ENCODE data around the gene AHCTF1. TPM values are rescaled to one million over a fixed set of nuclear protein-coding genes. Genes with fewer than 3 reads are reported as not detected.

The AHCTF1 gene
- 41.9 and 44.3 TPM in 2 replicates for total RNA-seq (2021)
- long read RNA-seq, partial matches to known transcripts = 13 of 17 reads
- long read RNA-seq, other reads (novel, unspliced or antisense) = 4 of 17 reads

DNA sequence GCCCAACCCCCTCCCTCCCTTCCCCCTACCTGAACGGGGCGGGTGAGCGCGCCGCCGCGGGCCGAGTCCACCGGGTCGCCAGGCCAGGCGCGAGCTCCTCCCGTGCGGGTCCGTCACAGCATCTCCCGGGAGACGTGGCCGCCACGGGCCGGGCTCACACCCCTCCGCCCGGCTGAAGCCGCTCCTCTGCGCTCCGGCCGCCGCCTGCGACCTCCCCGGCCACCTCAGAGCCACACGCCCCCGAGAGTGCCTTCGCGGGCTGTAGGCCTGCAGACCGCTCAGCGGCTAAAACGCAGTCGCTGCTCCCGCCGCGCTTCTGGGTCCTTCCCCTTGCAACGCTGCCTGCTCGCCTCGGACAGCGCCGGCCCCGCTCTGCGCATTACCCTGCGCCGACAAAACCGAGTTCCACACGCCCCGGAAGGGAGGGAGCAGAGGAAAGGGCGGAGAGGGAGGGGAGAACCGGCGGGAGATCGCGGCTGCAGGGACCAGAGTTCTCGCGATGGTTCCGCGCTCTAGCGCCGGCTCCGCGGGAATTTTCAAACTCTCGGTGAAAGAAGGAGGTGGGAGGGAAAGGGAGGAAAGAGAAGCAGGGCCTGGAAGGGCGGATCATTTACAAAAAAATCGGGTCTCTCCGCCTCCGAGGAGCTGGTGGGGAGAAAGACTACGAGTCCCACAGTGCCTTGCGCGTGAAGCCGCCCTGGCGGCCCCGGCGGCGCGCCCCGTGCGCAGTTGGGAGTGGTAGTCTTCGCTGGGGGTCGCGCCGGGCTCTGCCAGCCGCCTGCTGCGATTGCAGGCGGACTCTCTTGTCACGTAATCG lies at the start of gene AHCTF1:
Gene AHCTF1, minus strand, starts transcription at position 400 of the 817 bp plus-strand sequence. CDS start 13,578 bp downstream, outside the sequence.
- Mint-ChIP-seq H3K36me3 (ENCODE audit: insufficient read depth in 1 of 3, low read depth in 3 of 3) (peaks cover 22 to 25% (median 25%) of the 10 kb centered on the region in 3 experiments), H3K9me3 (peaks cover 0 to 5% of the 10 kb centered on the region in 2 experiments; a peak in 3 of 5 replicates), H3K27me3 (ENCODE audit: low read depth) (no peaks in the 10 kb centered on the region), H3K4me1 (peaks cover 16 to 25% of the 10 kb centered on the region in 2 experiments), H3K27ac (peak within 1 kb of the TSS; percentile 96 to 99 (median 99)), H3K4me3 (peak within 1 kb of the TSS; percentile 93 to 96)
- H3K27me3 ChIP-seq (ENCODE audit: insufficient read depth, low read length) = no peaks in the 10 kb centered on the region
- no peak within 1 kb of the TSS for H2BK120ac ChIP-seq (ENCODE audit: low read depth, low read length, poor library complexity, severe bottlenecking)
- H3K4me2 ChIP-seq (ENCODE audit: insufficient read depth, insufficient read length, low read length) = peak within 1 kb of the TSS; percentile 64
- no peak within 1 kb of the TSS for H2AK5ac ChIP-seq (ENCODE audit: insufficient read length, low read length)
- H2AFZ ChIP-seq (ENCODE audit: low read length) = peak within 1 kb of the TSS; percentile 43
- DNase-seq = peak; percentile 96
- H3K18ac ChIP-seq (ENCODE audit: insufficient read length, low read depth, low read length) = peak within 1 kb of the TSS; percentile 97
- H3K23ac ChIP-seq (ENCODE audit: insufficient read length, low read depth, low read length) = no peak within 1 kb of the TSS
- H3K4me1 ChIP-seq (ENCODE audit: insufficient read depth, low read length) = no peaks in the 10 kb centered on the region
- no peaks in the 10 kb centered on the region for H3K79me1 ChIP-seq (ENCODE audit: insufficient read depth, low read depth, low read length, poor library complexity, severe bottlenecking)
- H2BK20ac ChIP-seq (ENCODE audit: low read depth, low read length, poor library complexity, severe bottlenecking) = no peak within 1 kb of the TSS
- no peaks in the 10 kb centered on the region for H4K20me1 ChIP-seq (ENCODE audit: control insufficient read depth, insufficient read depth, insufficient read length)
- H2BK5ac ChIP-seq (ENCODE audit: insufficient read length, low read length) = no peak within 1 kb of the TSS
- H3K9me3 ChIP-seq (ENCODE audit: control insufficient read depth, low read depth, low read length) = no peaks in the 10 kb centered on the region
- peaks cover 30% of the 10 kb centered on the region for H3K79me2 ChIP-seq (ENCODE audit: insufficient read depth, low read length)
- H3K14ac ChIP-seq (ENCODE audit: insufficient read depth, low read length) = peak within 1 kb of the TSS; percentile 98
- no peaks in the 10 kb centered on the region for H3K23me2 ChIP-seq (ENCODE audit: insufficient read length, low read depth, low read length, poor library complexity, severe bottlenecking)
- H4K8ac ChIP-seq (replicated peaks; ENCODE audit: insufficient read length, low read depth, low read length) = no peak within 1 kb of the TSS
- no peak within 1 kb of the TSS for H2BK15ac ChIP-seq (ENCODE audit: low read depth, low read length)
- peak within 1 kb of the TSS; percentile 29 for H3K27ac ChIP-seq (ENCODE audit: insufficient read length, low read depth, low read length)
- H3K4ac ChIP-seq (ENCODE audit: low read depth, low read length) = no peak within 1 kb of the TSS
- TF ChIP-seq CTCF (conservative IDR thresholded peaks at IDR 0.05) = no peak
- H2BK12ac ChIP-seq (ENCODE audit: insufficient read length, low read depth, low read length) = no peak within 1 kb of the TSS
- H3T11ph ChIP-seq (ENCODE audit: low read length) = no peak within 1 kb of the TSS
- peak within 1 kb of the TSS; percentile 88 for H3K9ac ChIP-seq (ENCODE audit: extremely low read depth, insufficient read length, low read length)
- WGBS (ENCODE audit: extremely low coverage, insufficient read length, low lambda C conversion rate) = no CpG with 5 or more reads among the region's 90 CpGs
- no peak within 1 kb of the TSS for H4K5ac ChIP-seq (ENCODE audit: insufficient read length, low read depth, low read length)
- H4K91ac ChIP-seq (ENCODE audit: insufficient read length, low read depth, low read length) = no peak within 1 kb of the TSS
- no peak within 1 kb of the TSS for H3K56ac ChIP-seq (ENCODE audit: insufficient read length, low read depth, low read length)

Measured in H9 (cell line).